ENCODE measurements around the gene PAGE2B. TPM values are rescaled to one million over a fixed set of nuclear protein-coding genes. Genes with fewer than 3 reads are reported as not detected.

PAGE2B gene
- total and polyA plus RNA-seq, 10 donors = 0.53 to 1.6 (median 0.61) TPM; not detected in 7

- Histone ChIP-seq H3K9me3 (no peaks in the 10 kb centered on the region), H3K27me3 (replicated peaks in 1 of 7) (no peaks in the 10 kb centered on the region), H3K27ac (no peak overlapping the region), H3K4me1 (no peaks in the 10 kb centered on the region), H3K36me3 (no peaks in the 10 kb centered on the region), H3K4me3 (no peak overlapping the region)
- no peak for DNase-seq
- intact Hi-C loops (cut with DNase I; ENCODE audit: low total_unique reads) = no loop called here
- TF ChIP-seq, protein P1, sequence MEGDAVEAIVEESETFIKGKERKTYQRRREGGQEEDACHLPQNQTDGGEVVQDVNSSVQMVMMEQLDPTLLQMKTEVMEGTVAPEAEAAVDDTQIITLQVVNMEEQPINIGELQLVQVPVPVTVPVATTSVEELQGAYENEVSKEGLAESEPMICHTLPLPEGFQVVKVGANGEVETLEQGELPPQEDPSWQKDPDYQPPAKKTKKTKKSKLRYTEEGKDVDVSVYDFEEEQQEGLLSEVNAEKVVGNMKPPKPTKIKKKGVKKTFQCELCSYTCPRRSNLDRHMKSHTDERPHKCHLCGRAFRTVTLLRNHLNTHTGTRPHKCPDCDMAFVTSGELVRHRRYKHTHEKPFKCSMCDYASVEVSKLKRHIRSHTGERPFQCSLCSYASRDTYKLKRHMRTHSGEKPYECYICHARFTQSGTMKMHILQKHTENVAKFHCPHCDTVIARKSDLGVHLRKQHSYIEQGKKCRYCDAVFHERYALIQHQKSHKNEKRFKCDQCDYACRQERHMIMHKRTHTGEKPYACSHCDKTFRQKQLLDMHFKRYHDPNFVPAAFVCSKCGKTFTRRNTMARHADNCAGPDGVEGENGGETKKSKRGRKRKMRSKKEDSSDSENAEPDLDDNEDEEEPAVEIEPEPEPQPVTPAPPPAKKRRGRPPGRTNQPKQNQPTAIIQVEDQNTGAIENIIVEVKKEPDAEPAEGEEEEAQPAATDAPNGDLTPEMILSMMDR (IDR thresholded peaks at IDR 0.05 in 8 of 11, conservative IDR thresholded peaks at IDR 0.05 in 3 of 11) = no peak
- TF ChIP-seq POLR2A (IDR thresholded peaks at IDR 0.05) (no peak), POLR2AphosphoS5 (IDR thresholded peaks at IDR 0.05) (no peak)
Observed at GRCh38 chrX:55028611-55029010, 46.2 kb upstream of the PAGE2B start.

- intact Hi-C loops (cut with DNase I; ENCODE audit: low total_unique reads) = no loop called here
- Histone ChIP-seq H3K4me1 (no peaks in the 10 kb centered on the region), H3K36me3 (no peaks in the 10 kb centered on the region), H3K27me3 (replicated peaks in 1 of 7) (no peaks in the 10 kb centered on the region), H3K27ac (no peak overlapping the region), H3K9me3 (no peaks in the 10 kb centered on the region), H3K4me3 (no peak overlapping the region)
- WGBS, 5 donors = 59 to 92% (median 85%) methylated on average over 2 of the region's 2 CpGs
- no peak for DNase-seq
- no peak for TF ChIP-seq POLR2AphosphoS5 (IDR thresholded peaks at IDR 0.05)
- TF ChIP-seq POLR2A (IDR thresholded peaks at IDR 0.05) = no peak
- TF ChIP-seq, protein P1 (IDR thresholded peaks at IDR 0.05 in 8 of 11, conservative IDR thresholded peaks at IDR 0.05 in 3 of 11) = no peak
Observed at GRCh38 chrX:55029291-55029690, 45.5 kb upstream of the PAGE2B start.

- 67 to 91% (median 79%) methylated on average over 5 to 7 of the region's 7 CpGs for WGBS, 5 donors
- TF ChIP-seq, protein P1 (IDR thresholded peaks at IDR 0.05 in 8 of 11, conservative IDR thresholded peaks at IDR 0.05 in 3 of 11) = no peak
- TF ChIP-seq POLR2AphosphoS5 (IDR thresholded peaks at IDR 0.05) (no peak), POLR2A (IDR thresholded peaks at IDR 0.05) (no peak)
- Histone ChIP-seq H3K4me1 (no peaks in the 10 kb centered on the region), H3K9me3 (no peaks in the 10 kb centered on the region), H3K4me3 (no peak within 1 kb of the TSS), H3K36me3 (no peaks in the 10 kb centered on the region), H3K27ac (no peak within 1 kb of the TSS), H3K27me3 (replicated peaks in 1 of 7) (no peaks in the 10 kb centered on the region)
- intact Hi-C loops (cut with DNase I; ENCODE audit: low total_unique reads) = no loop called here
- DNase-seq = no peak
Observed at GRCh38 chrX:55030271-55031205, 44.3 kb upstream of the PAGE2B start, which contains the start of gene ALAS2. TSS of gene ALAS2 (minus strand) at chrX:55030977. CDS start at chrX:55026000, 4,977 bp downstream.

- DNase-seq = no peak
- Histone ChIP-seq H3K27me3 (replicated peaks in 1 of 7) (no peaks in the 10 kb centered on the region), H3K27ac (no peak overlapping the region), H3K9me3 (no peaks in the 10 kb centered on the region), H3K4me1 (no peaks in the 10 kb centered on the region), H3K36me3 (no peaks in the 10 kb centered on the region), H3K4me3 (no peak overlapping the region)
- 84 to 100% (median 91%) methylated on average over 2 of the region's 2 CpGs for WGBS, 5 donors
- intact Hi-C loops (cut with DNase I; ENCODE audit: low total_unique reads) = no loop called here
- TF ChIP-seq POLR2A (IDR thresholded peaks at IDR 0.05) = no peak
Observed at GRCh38 chrX:55033429-55033828, 41.4 kb upstream of the PAGE2B start.
